ENCODE measurements around the gene C9orf72.

GRCh38 chr9:27586304-27586703 lies 13.0 kb upstream of the C9orf72 start:
- TF ChIP-seq, protein P1, sequence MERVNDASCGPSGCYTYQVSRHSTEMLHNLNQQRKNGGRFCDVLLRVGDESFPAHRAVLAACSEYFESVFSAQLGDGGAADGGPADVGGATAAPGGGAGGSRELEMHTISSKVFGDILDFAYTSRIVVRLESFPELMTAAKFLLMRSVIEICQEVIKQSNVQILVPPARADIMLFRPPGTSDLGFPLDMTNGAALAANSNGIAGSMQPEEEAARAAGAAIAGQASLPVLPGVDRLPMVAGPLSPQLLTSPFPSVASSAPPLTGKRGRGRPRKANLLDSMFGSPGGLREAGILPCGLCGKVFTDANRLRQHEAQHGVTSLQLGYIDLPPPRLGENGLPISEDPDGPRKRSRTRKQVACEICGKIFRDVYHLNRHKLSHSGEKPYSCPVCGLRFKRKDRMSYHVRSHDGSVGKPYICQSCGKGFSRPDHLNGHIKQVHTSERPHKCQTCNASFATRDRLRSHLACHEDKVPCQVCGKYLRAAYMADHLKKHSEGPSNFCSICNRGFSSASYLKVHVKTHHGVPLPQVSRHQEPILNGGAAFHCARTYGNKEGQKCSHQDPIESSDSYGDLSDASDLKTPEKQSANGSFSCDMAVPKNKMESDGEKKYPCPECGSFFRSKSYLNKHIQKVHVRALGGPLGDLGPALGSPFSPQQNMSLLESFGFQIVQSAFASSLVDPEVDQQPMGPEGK (CRISPR knock-in tag; IDR thresholded peaks at IDR 0.05; ENCODE audit: borderline replicate concordance), result no peak
- TF ChIP-seq ARNTL (CRISPR knock-in tag; IDR thresholded peaks at IDR 0.05; ENCODE audit: borderline replicate concordance, low read depth) (no peak), RARB (CRISPR knock-in tag; IDR thresholded peaks at IDR 0.05) (no peak)
- TF ChIP-seq, protein P2, sequence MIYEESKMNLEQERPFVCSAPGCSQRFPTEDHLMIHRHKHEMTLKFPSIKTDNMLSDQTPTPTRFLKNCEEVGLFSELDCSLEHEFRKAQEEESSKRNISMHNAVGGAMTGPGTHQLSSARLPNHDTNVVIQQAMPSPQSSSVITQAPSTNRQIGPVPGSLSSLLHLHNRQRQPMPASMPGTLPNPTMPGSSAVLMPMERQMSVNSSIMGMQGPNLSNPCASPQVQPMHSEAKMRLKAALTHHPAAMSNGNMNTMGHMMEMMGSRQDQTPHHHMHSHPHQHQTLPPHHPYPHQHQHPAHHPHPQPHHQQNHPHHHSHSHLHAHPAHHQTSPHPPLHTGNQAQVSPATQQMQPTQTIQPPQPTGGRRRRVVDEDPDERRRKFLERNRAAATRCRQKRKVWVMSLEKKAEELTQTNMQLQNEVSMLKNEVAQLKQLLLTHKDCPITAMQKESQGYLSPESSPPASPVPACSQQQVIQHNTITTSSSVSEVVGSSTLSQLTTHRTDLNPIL (CRISPR knock-in tag; IDR thresholded peaks at IDR 0.05; ENCODE audit: low read depth), result no peak
